CD4-positive, alpha-beta T cell treated with Interleukin-10 for 1 hour (primary cell): Measurements from ENCODE around the gene PREX1.

Experiments used
- DNase-seq: peaks from one replicate; pipeline ENCODE4 v3.0.0-alpha.2; 2020

PREX1 gene

GRCh38 chr20:48694381-48694865, 133.4 kb downstream of the PREX1 start:
- DNase-seq = no peak

- DNase-seq = no peak
Measured at GRCh38 chr20:48691523-48691922, 136.3 kb downstream of the PREX1 start.

GRCh38 chr20:48690888-48691287, 136.9 kb downstream of the PREX1 start:
- no peak for DNase-seq

GRCh38 chr20:48689874-48690571, 137.8 kb downstream of the PREX1 start:
- no peak for DNase-seq

GRCh38 chr20:48689388-48689787, 138.4 kb downstream of the PREX1 start:
- DNase-seq = peak; percentile 26

- DNase-seq = no peak
Measured at GRCh38 chr20:48688579-48688978, 139.2 kb downstream of the PREX1 start.

- no peak for DNase-seq
Measured at GRCh38 chr20:48687117-48687800, 140.5 kb downstream of the PREX1 start.

GRCh38 chr20:48686238-48687116, 141.3 kb downstream of the PREX1 start:
- DNase-seq = no peak

- DNase-seq = no peak
Measured at GRCh38 chr20:48685300-48685699, 142.5 kb downstream of the PREX1 start.

GRCh38 chr20:48684501-48685041, 143.2 kb downstream of the PREX1 start:
- no peak for DNase-seq

- DNase-seq = no peak
Measured at GRCh38 chr20:48683467-48684175, 144.2 kb downstream of the PREX1 start.

GRCh38 chr20:48682529-48683363, 145.1 kb downstream of the PREX1 start:
- DNase-seq = no peak

- no peak for DNase-seq
Measured at GRCh38 chr20:48681873-48682426, 145.8 kb downstream of the PREX1 start.

GRCh38 chr20:48681201-48681872, 146.5 kb downstream of the PREX1 start:
- no peak for DNase-seq

- no peak for DNase-seq
Measured at GRCh38 chr20:48680650-48681049, 147.1 kb downstream of the PREX1 start.

- no peak for DNase-seq
Measured at GRCh38 chr20:48679599-48679998, 148.2 kb downstream of the PREX1 start.

GRCh38 chr20:48679011-48679410, 148.8 kb downstream of the PREX1 start:
- DNase-seq = no peak

GRCh38 chr20:48678421-48678820, 149.4 kb downstream of the PREX1 start:
- DNase-seq = no peak

- no peak for DNase-seq
Measured at GRCh38 chr20:48676795-48677460, 150.9 kb downstream of the PREX1 start.

GRCh38 chr20:48676125-48676524, 151.7 kb downstream of the PREX1 start:
- DNase-seq = no peak
